ENCODE measurements around the gene XYLT1. TPM values are rescaled to one million over a fixed set of nuclear protein-coding genes. Genes with fewer than 3 reads are reported as not detected.

The XYLT1 gene
- total RNA-seq, 2 experiments from 2014 or later = 7.3 to 8.9 TPM

GRCh38 chr16:17453364-17454038 is 17.3 kb downstream of the XYLT1 start:
- no peak overlapping the region for H3K4me3 Mint-ChIP-seq
- intact Hi-C loops (cut with micrococcal nuclease) = no loop called here
- CTCF ChIA-PET = no interaction called here

GRCh38 chr16:17452922-17453321 is 17.8 kb downstream of the XYLT1 start:
- Mint-ChIP-seq H3K4me3 (no peak overlapping the region), H3K27ac (no peak overlapping the region), H3K27me3 (no peaks in the 10 kb centered on the region), H3K36me3 (ENCODE audit: low read depth) (peaks cover 4% of the 10 kb centered on the region), H3K4me1 (ENCODE audit: low read depth) (peaks cover 38% of the 10 kb centered on the region), H3K9me3 (no peaks in the 10 kb centered on the region)
- CTCF ChIA-PET = no interaction called here
- POLR2A ChIA-PET = no interaction called here
- no peak for ATAC-seq
- intact Hi-C loops (cut with micrococcal nuclease) = no loop called here
- no peak for TF ChIP-seq CTCF (IDR thresholded peaks at IDR 0.05)
- no peak for DNase-seq

More at GRCh38 chr16:17453364-17454038, 17.3 kb downstream of the XYLT1 start:
- POLR2A ChIA-PET = interaction anchor here (1.5 kb wide), 1 partner anchor 14 kb away, joined by 5 read pairs; no protein-coding TSS in a partner anchor
- H3K27ac Mint-ChIP-seq = no peak overlapping the region
- no peak for TF ChIP-seq CTCF (IDR thresholded peaks at IDR 0.05)
- no peak for ATAC-seq
- no peak for DNase-seq
- H3K4me1 Mint-ChIP-seq (ENCODE audit: low read depth) = peaks cover 35% of the 10 kb centered on the region
- H3K27me3 Mint-ChIP-seq = no peaks in the 10 kb centered on the region
- H3K9me3 Mint-ChIP-seq = no peaks in the 10 kb centered on the region
- peaks cover 4% of the 10 kb centered on the region for H3K36me3 Mint-ChIP-seq (ENCODE audit: low read depth)

GRCh38 chr16:17451843-17452242 is 18.9 kb downstream of the XYLT1 start:
- no peak overlapping the region for H3K4me3 Mint-ChIP-seq
- DNase-seq = no peak
- ATAC-seq = no peak
- intact Hi-C loops (cut with micrococcal nuclease) = no loop called here
- H3K36me3 Mint-ChIP-seq (ENCODE audit: low read depth) = peaks cover 4% of the 10 kb centered on the region
- CTCF ChIA-PET = no interaction called here
- no peaks in the 10 kb centered on the region for H3K9me3 Mint-ChIP-seq
- no peaks in the 10 kb centered on the region for H3K27me3 Mint-ChIP-seq
- H3K27ac Mint-ChIP-seq = peak overlapping the region; percentile 9
- peaks cover 38% of the 10 kb centered on the region for H3K4me1 Mint-ChIP-seq (ENCODE audit: low read depth)
- POLR2A ChIA-PET = interaction anchor here (0.6 kb wide), 2 partner anchors 10 kb away, joined by 3 read pairs; no protein-coding TSS in a partner anchor
- no peak for TF ChIP-seq CTCF (IDR thresholded peaks at IDR 0.05)

GRCh38 chr16:17450291-17450690 is 20.5 kb downstream of the XYLT1 start:
- intact Hi-C loops (cut with micrococcal nuclease) = no loop called here
- no peaks in the 10 kb centered on the region for H3K9me3 Mint-ChIP-seq
- DNase-seq (no peak), ATAC-seq (no peak)
- ChIA-PET CTCF (interaction anchor here (1.3 kb wide), 1 partner anchor 9 kb away, joined by 3 read pairs; no protein-coding TSS in a partner anchor), POLR2A (no interaction called here)
- H3K4me1 Mint-ChIP-seq (ENCODE audit: low read depth) = peaks cover 38% of the 10 kb centered on the region
- no peak overlapping the region for H3K27ac Mint-ChIP-seq
- no peaks in the 10 kb centered on the region for H3K27me3 Mint-ChIP-seq
- H3K4me3 Mint-ChIP-seq = no peak overlapping the region
- peaks cover 4% of the 10 kb centered on the region for H3K36me3 Mint-ChIP-seq (ENCODE audit: low read depth)
- TF ChIP-seq CTCF (IDR thresholded peaks at IDR 0.05) = no peak

All from activated CD8-positive, alpha-beta T cell treated with anti-CD3 and anti-CD28 coated beads for 36 hours (primary cell).